Activated CD4-positive, alpha-beta memory T cell treated with anti-CD3 and anti-CD28 coated beads, Interleukin-2, amount 10 ng/mL, durations not matched to agents 7 days and 5 days (primary cell): Measurements from ENCODE around the gene SLC2A4RG. TPM values are rescaled to one million over a fixed set of nuclear protein-coding genes. Genes with fewer than 3 reads are reported as not detected.

Experiments used
- CTCF ChIA-PET: fragments of 350-600 bp; sonication (Branson Sonifier 250); formaldehyde crosslinking; loops from one replicate; lab custom pipeline; 2021; ENCODE audit warnings: antibody characterized with exemption, inconsistent platforms; lab: Charles Lee
- POLR2A ChIA-PET: fragments of 350-600 bp; sonication (Branson Sonifier 250); formaldehyde crosslinking; loops from one replicate; lab custom pipeline; 2021; ENCODE audit warnings: antibody characterized with exemption; lab: Charles Lee
- DNase-seq: peaks from one replicate; pipeline ENCODE4 v3.0.0-alpha.2; 2020
- H3K27ac Mint-ChIP-seq: one replicate; pipeline ENCODE4 v1.8.0; 2021; ENCODE audit warnings: mild to moderate bottlenecking, mixed read lengths
- H3K27me3 Mint-ChIP-seq: one replicate; pipeline ENCODE4 v1.8.0; 2021; ENCODE audit warnings: mixed read lengths
- H3K36me3 Mint-ChIP-seq: one replicate; pipeline ENCODE4 v1.8.0; 2021; ENCODE audit warnings: low read depth, mixed read lengths
- H3K4me1 Mint-ChIP-seq: one replicate; pipeline ENCODE4 v1.8.0; 2021; ENCODE audit warnings: mixed read lengths
- H3K4me3 Mint-ChIP-seq: one replicate; pipeline ENCODE4 v1.8.0; 2021; ENCODE audit warnings: mild to moderate bottlenecking, mixed read lengths
- H3K9me3 Mint-ChIP-seq: one replicate; pipeline ENCODE4 v1.8.0; 2021; ENCODE audit warnings: mixed read lengths
- total RNA-seq, 2 experiments: library from RNA; stranded (reverse); gene quantifications; one replicate each; pipeline ENCODE4 v1.2.3, GENCODE V29; 2021

Gene SLC2A4RG
- total RNA-seq, 2 experiments from 2014 or later, result 88.3 to 90.4 TPM

- no peak overlapping the region for H3K27ac Mint-ChIP-seq
- H3K27me3 Mint-ChIP-seq, result no peaks in the 10 kb centered on the region
- no peaks in the 10 kb centered on the region for H3K9me3 Mint-ChIP-seq
- POLR2A ChIA-PET, result interaction anchor here (1.6 to 3.7 kb wide), 4 partner anchors 12 to 159 kb away, joined by 3 to 13 read pairs (median 6); partner anchors contain the start of genes ARFRP1, LIME1, PTK6 and SLC2A4RG
- CTCF ChIA-PET, result interaction anchor here (1.4 kb wide), 1 partner anchor 12 kb away, joined by 3 read pairs; the partner anchor contains the start of genes ARFRP1 and ZGPAT
- no peak overlapping the region for H3K4me3 Mint-ChIP-seq
- no peak for DNase-seq
- peaks cover 23% of the 10 kb centered on the region for H3K4me1 Mint-ChIP-seq
- peaks cover 11% of the 10 kb centered on the region for H3K36me3 Mint-ChIP-seq
These were observed 43.3 kb upstream of the SLC2A4RG start for GRCh38 chr20:63696306-63696627.

GRCh38 chr20:63696628-63697356, 42.8 kb upstream of the SLC2A4RG start, which contains the start of gene TNFRSF6B:
Gene TNFRSF6B, plus strand, starts transcription at chr20:63696652. Its CDS starts 116 bp downstream, at chr20:63696768.
- H3K36me3 Mint-ChIP-seq, result peaks cover 11% of the 10 kb centered on the region

GRCh38 chr20:63697357-63697867, 42.2 kb upstream of the SLC2A4RG start:
- no peak overlapping the region for H3K27ac Mint-ChIP-seq
- H3K36me3 Mint-ChIP-seq, result peaks cover 8% of the 10 kb centered on the region
- no peaks in the 10 kb centered on the region for H3K27me3 Mint-ChIP-seq
- ChIA-PET POLR2A (interaction anchor here (0.8 to 3.7 kb wide), 8 partner anchors 11 to 160 kb away, joined by 3 to 13 read pairs (median 4); partner anchors contain the start of genes ARFRP1, LIME1, PTK6 and SLC2A4RG), CTCF (no interaction called here)
- DNase-seq, result no peak
- peaks cover 33% of the 10 kb centered on the region for H3K4me1 Mint-ChIP-seq
- H3K4me3 Mint-ChIP-seq, result no peak overlapping the region
- no peaks in the 10 kb centered on the region for H3K9me3 Mint-ChIP-seq

More at GRCh38 chr20:63696628-63697356, 42.8 kb upstream of the SLC2A4RG start, which contains the start of gene TNFRSF6B:
- Mint-ChIP-seq H3K9me3 (no peaks in the 10 kb centered on the region), H3K27ac (no peak within 1 kb of the TSS), H3K27me3 (no peaks in the 10 kb centered on the region), H3K4me1 (peaks cover 27% of the 10 kb centered on the region), H3K4me3 (no peak within 1 kb of the TSS)
- CTCF ChIA-PET, result interaction anchor here (1.4 kb wide), 1 partner anchor 11 kb away, joined by 3 read pairs; the partner anchor contains the start of genes ARFRP1 and ZGPAT
- DNase-seq, result no peak
- POLR2A ChIA-PET, result interaction anchor here (0.8 to 3.7 kb wide), 7 partner anchors 11 to 159 kb away, joined by 3 to 13 read pairs (median 5); partner anchors contain the start of genes ARFRP1, LIME1, PTK6 and SLC2A4RG

GRCh38 chr20:63697868-63698545, 41.6 kb upstream of the SLC2A4RG start:
- no peaks in the 10 kb centered on the region for H3K27me3 Mint-ChIP-seq
- H3K4me1 Mint-ChIP-seq, result peaks cover 34% of the 10 kb centered on the region
- no peak overlapping the region for H3K4me3 Mint-ChIP-seq
- H3K9me3 Mint-ChIP-seq, result no peaks in the 10 kb centered on the region
- CTCF ChIA-PET, result interaction anchor here (1.7 kb wide), 1 partner anchor 161 kb away, joined by 5 read pairs; the partner anchor contains the start of gene PTK6
- peaks cover 6% of the 10 kb centered on the region for H3K36me3 Mint-ChIP-seq
- no peak for DNase-seq
- no peak overlapping the region for H3K27ac Mint-ChIP-seq
- POLR2A ChIA-PET, result interaction anchor here (0.8 to 3.7 kb wide), 10 partner anchors 10 to 175 kb away, joined by 3 to 13 read pairs (median 4); partner anchors contain the start of genes ARFRP1, LIME1, PTK6 and SLC2A4RG

DNA sequence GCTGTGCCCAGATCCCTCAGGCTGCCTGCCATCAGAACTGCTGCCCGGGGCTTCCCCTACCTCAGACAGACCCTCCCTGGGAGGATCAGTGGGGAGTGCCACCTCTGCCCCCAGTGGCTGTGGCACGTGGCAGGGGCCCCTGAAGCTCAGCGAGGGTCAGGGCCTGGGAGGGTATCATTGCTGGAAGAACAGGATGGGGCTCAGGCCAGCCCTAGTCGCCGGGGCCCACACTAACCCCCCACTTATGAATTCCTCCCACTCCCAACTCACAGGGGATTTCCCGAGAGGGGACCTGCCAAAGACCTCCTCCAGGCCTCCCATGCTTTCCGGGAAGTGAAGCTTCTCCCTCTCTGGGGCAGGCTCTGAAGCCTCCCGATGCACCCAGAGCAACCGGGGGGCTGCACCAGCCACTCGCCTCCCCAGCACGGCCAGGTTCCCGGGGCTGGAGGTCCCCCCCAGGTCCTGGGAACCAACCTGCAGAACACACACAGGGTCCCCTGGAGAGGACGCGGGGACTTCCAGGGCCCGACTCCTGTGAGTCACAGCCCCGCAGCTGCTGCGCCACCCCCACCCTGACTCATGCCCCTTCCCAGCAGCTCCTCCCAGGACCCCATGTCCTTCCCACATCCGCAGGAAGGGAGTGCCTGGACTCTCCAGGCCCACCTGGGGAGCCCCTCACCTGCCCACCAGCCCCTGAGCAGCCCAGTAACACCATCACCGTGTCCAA, 40.7 kb upstream of the SLC2A4RG start:
- ChIA-PET POLR2A (interaction anchor here (0.8 to 3.7 kb wide), 7 partner anchors 9 to 176 kb away, joined by 3 to 13 read pairs (median 9); partner anchors contain the start of genes ARFRP1, LIME1, PTK6 and ZGPAT), CTCF (interaction anchor here (1.7 kb wide), 1 partner anchor 162 kb away, joined by 5 read pairs; the partner anchor contains the start of gene PTK6)
- H3K9me3 Mint-ChIP-seq, result no peaks in the 10 kb centered on the region
- peaks cover 2% of the 10 kb centered on the region for H3K36me3 Mint-ChIP-seq
- H3K4me1 Mint-ChIP-seq, result peaks cover 33% of the 10 kb centered on the region
- peak overlapping the region; percentile 59 for H3K27ac Mint-ChIP-seq
- no peaks in the 10 kb centered on the region for H3K27me3 Mint-ChIP-seq
- no peak overlapping the region for H3K4me3 Mint-ChIP-seq
- DNase-seq, result peak; percentile 54

- DNase-seq, result no peak
- H3K27me3 Mint-ChIP-seq, result no peaks in the 10 kb centered on the region
- ChIA-PET CTCF (interaction anchor here (1.7 kb wide), 1 partner anchor 162 kb away, joined by 5 read pairs; the partner anchor contains the start of gene PTK6), POLR2A (interaction anchor here (1.7 to 3.0 kb wide), 2 partner anchors 8 to 132 kb away, joined by 9 to 10 read pairs; partner anchors contain the start of genes ARFRP1 and ZGPAT)
- H3K36me3 Mint-ChIP-seq, result no peaks in the 10 kb centered on the region
- peaks cover 33% of the 10 kb centered on the region for H3K4me1 Mint-ChIP-seq
- no peak overlapping the region for H3K4me3 Mint-ChIP-seq
- no peaks in the 10 kb centered on the region for H3K9me3 Mint-ChIP-seq
- H3K27ac Mint-ChIP-seq, result peak overlapping the region; percentile 59
These were observed 39.9 kb upstream of the SLC2A4RG start for GRCh38 chr20:63699466-63700198.

- no peak for DNase-seq
- CTCF ChIA-PET, result interaction anchor here (1.2 kb wide), 1 partner anchor 163 kb away, joined by 3 read pairs; the partner anchor contains the start of gene PTK6
- Mint-ChIP-seq H3K27ac (no peak overlapping the region), H3K4me1 (peaks cover 38% of the 10 kb centered on the region), H3K27me3 (no peaks in the 10 kb centered on the region), H3K9me3 (no peaks in the 10 kb centered on the region), H3K4me3 (no peak overlapping the region), H3K36me3 (peaks cover 7% of the 10 kb centered on the region)
- POLR2A ChIA-PET, result interaction anchor here (9.3 kb wide), 1 partner anchor 36 kb away, joined by 120 read pairs; the partner anchor contains the start of genes LIME1 and SLC2A4RG
These were observed 39.2 kb upstream of the SLC2A4RG start for GRCh38 chr20:63700199-63701050.

DNA sequence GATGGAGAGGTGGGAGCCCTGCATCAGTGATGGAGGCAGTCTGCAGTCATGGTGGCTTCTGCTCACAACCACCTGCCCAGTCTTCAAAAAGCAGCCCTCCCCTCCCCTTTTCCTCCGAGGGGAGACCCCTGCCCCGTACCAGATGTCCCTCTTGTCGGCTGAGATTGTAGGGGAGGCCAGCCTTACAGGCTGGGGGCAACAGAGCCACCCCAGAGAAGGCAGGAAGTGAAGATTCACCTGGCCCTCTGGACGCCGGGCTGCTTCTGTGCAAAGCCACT, 38.6 kb upstream of the SLC2A4RG start:
- peak overlapping the region; percentile 44 for H3K27ac Mint-ChIP-seq
- CTCF ChIA-PET, result interaction anchor here (1.2 kb wide), 1 partner anchor 164 kb away, joined by 3 read pairs; the partner anchor contains the start of gene PTK6
- no peak overlapping the region for H3K4me3 Mint-ChIP-seq
- H3K36me3 Mint-ChIP-seq, result peaks cover 13% of the 10 kb centered on the region
- no peaks in the 10 kb centered on the region for H3K27me3 Mint-ChIP-seq
- POLR2A ChIA-PET, result interaction anchor here (9.3 kb wide), 1 partner anchor 35 kb away, joined by 120 read pairs; the partner anchor contains the start of genes LIME1 and SLC2A4RG
- H3K4me1 Mint-ChIP-seq, result peaks cover 44% of the 10 kb centered on the region
- no peak for DNase-seq
- H3K9me3 Mint-ChIP-seq, result no peaks in the 10 kb centered on the region

DNA sequence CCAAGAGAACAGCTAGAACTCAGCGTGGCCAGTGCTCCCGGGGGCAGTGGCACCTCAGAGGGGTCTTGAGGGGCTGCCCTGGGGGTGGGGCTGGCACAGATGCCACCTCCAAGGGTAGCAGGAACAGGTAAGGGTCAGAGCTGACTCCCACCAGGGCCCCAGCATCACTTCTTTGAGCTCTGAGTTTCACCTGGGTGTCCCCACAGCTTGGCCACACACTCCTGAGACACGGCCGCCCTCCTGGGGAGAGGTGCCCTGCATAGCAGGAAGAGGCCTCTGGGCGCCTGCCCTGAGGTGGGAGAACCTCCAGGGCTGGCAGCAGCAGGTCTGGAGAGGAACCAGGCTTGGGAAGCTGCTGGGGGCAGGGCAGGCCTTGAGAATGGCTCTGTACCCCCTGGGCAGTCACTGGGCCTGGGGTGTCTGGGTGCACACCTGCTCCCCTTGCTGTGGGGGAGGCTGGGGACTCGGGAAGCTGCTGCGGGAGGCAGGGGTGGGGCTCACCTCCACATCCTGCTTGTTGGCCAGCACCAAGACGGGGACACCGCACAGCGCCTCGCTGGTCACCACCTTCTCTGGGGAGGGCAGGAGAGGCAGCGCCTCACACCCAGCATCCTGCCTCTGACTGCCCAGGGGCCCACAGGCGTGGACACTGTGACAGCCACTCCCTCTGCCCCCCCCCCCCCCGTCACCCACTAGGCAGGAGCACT, 38.1 kb upstream of the SLC2A4RG start:
- Mint-ChIP-seq H3K27ac (peak overlapping the region; percentile 44), H3K9me3 (no peaks in the 10 kb centered on the region), H3K4me1 (peaks cover 47% of the 10 kb centered on the region), H3K36me3 (peaks cover 15% of the 10 kb centered on the region), H3K4me3 (no peak overlapping the region), H3K27me3 (no peaks in the 10 kb centered on the region)
- ChIA-PET CTCF (interaction anchor here (1.2 kb wide), 1 partner anchor 164 kb away, joined by 3 read pairs; the partner anchor contains the start of gene PTK6), POLR2A (interaction anchor here (0.9 to 9.3 kb wide), 2 partner anchors 35 to 172 kb away, joined by 3 to 120 read pairs; partner anchors contain the start of genes LIME1 and SLC2A4RG)
- DNase-seq, result no peak

GRCh38 chr20:63702036-63702665, 37.4 kb upstream of the SLC2A4RG start:
- no peaks in the 10 kb centered on the region for H3K9me3 Mint-ChIP-seq
- H3K27ac Mint-ChIP-seq, result peak overlapping the region; percentile 40
- no peak for DNase-seq
- CTCF ChIA-PET, result interaction anchor here (1.2 kb wide), 1 partner anchor 165 kb away, joined by 3 read pairs; the partner anchor contains the start of gene PTK6
- peaks cover 51% of the 10 kb centered on the region for H3K4me1 Mint-ChIP-seq
- no peak overlapping the region for H3K4me3 Mint-ChIP-seq
- H3K36me3 Mint-ChIP-seq, result peaks cover 21% of the 10 kb centered on the region
- POLR2A ChIA-PET, result interaction anchor here (0.9 to 9.3 kb wide), 2 partner anchors 34 to 171 kb away, joined by 3 to 120 read pairs; partner anchors contain the start of genes LIME1 and SLC2A4RG
- H3K27me3 Mint-ChIP-seq, result no peaks in the 10 kb centered on the region
